ENCODE data around the gene SEC22C.
A peak's percentile ranks its signal among the peaks of the same experiment; 100 is the strongest.
"Not testable (repeated sequence)": the region's sequence is repeated elsewhere in the genome, so short reads cannot be mapped to it uniquely, and the experiment has no call there.

SEC22C gene

GRCh38 chr3:42579346-42579745, 2.4 kb downstream of the SEC22C start:
- DNase-seq = not testable (repeated sequence)

GRCh38 chr3:42578054-42578453, 3.7 kb downstream of the SEC22C start:
- no peak for DNase-seq

- DNase-seq = no peak
These were observed 6.5 kb downstream of the SEC22C start for GRCh38 chr3:42575137-42575741.

- DNase-seq = peak in 2 of 6 experiments; percentile 2 to 3
These were observed 9.5 kb downstream of the SEC22C start for GRCh38 chr3:42572278-42572677.

GRCh38 chr3:42569593-42570142, 12.1 kb downstream of the SEC22C start:
- DNase-seq = no peak

GRCh38 chr3:42562047-42562907, 19.5 kb downstream of the SEC22C start:
- DNase-seq = no peak

GRCh38 chr3:42557854-42558253, 23.9 kb downstream of the SEC22C start:
- DNase-seq = peak in 5 of 6 experiments; percentile 6 to 49 (median 36)

- DNase-seq = not testable (repeated sequence)
These were observed 24.9 kb downstream of the SEC22C start for GRCh38 chr3:42556817-42557216.

- DNase-seq = peak in 5 of 6 experiments; percentile 19 to 85 (median 78)
These were observed 25.6 kb downstream of the SEC22C start for GRCh38 chr3:42556089-42556632.

GRCh38 chr3:42552830-42553229, 28.9 kb downstream of the SEC22C start:
- no peak for DNase-seq

GRCh38 chr3:42550250-42550649, 31.5 kb downstream of the SEC22C start:
- DNase-seq = no peak

- no peak for DNase-seq
These were observed 32.6 kb downstream of the SEC22C start for GRCh38 chr3:42549131-42549530.

GRCh38 chr3:42547401-42547945, 34.3 kb downstream of the SEC22C start:
- peak; percentile 11 to 70 (median 56) for DNase-seq

GRCh38 chr3:42546691-42547213, 35.0 kb downstream of the SEC22C start:
- no peak for DNase-seq

GRCh38 chr3:42545284-42545900, 36.4 kb downstream of the SEC22C start:
- DNase-seq = no peak

GRCh38 chr3:42544492-42545283, 37.1 kb downstream of the SEC22C start:
- no peak for DNase-seq

- DNase-seq = no peak
These were observed 40.7 kb downstream of the SEC22C start for GRCh38 chr3:42541079-42541478.

- DNase-seq = peak; percentile 8 to 67 (median 47)
These were observed 41.7 kb downstream of the SEC22C start for GRCh38 chr3:42539871-42540714.

GRCh38 chr3:42537350-42537749, 44.4 kb downstream of the SEC22C start:
- no peak for DNase-seq

- DNase-seq = peak in 4 of 6 experiments; percentile 22 to 42 (median 34)
These were observed 45.6 kb downstream of the SEC22C start for GRCh38 chr3:42535981-42536784.

All from stimulated activated naive CD4-positive, alpha-beta T cell (primary cell).